Cardiac septum (tissue), 1 donor: Measurements from ENCODE around the gene GOLGA6L6. TPM values are rescaled to one million over a fixed set of nuclear protein-coding genes. Genes with fewer than 3 reads are reported as not detected.
"Not testable (repeated sequence)": the region's sequence is repeated elsewhere in the genome, so short reads cannot be mapped to it uniquely, and the experiment has no call there.

Experiments used
- DNase-seq: peaks from one replicate; pipeline ENCODE4 v3.0.0-alpha.2; 2020; ENCODE audit warnings: low spot score
- intact Hi-C: fragments of 100-400 bp; cut with DNase I; formaldehyde crosslinking; loops from one replicate; pipeline ENCODE4 v1.14.0; 2022
- long read RNA-seq: library from polyadenylated mRNA; unstranded; transcript quantifications from one replicate; pipeline ENCODE4 v2.0.0, GENCODE V29; 2021
- total RNA-seq: library from RNA; stranded (reverse); fragmentation: NEBNext Ultra II Directional; extraction: Animal tissue kit (Norgen Biotek cat#: 25700); gene quantifications from one replicate; pipeline ENCODE4 v1.2.1, GENCODE V29; 2021
- donor health status: DM: no; HTN: no; CAD: no.

Gene GOLGA6L6, protein sequence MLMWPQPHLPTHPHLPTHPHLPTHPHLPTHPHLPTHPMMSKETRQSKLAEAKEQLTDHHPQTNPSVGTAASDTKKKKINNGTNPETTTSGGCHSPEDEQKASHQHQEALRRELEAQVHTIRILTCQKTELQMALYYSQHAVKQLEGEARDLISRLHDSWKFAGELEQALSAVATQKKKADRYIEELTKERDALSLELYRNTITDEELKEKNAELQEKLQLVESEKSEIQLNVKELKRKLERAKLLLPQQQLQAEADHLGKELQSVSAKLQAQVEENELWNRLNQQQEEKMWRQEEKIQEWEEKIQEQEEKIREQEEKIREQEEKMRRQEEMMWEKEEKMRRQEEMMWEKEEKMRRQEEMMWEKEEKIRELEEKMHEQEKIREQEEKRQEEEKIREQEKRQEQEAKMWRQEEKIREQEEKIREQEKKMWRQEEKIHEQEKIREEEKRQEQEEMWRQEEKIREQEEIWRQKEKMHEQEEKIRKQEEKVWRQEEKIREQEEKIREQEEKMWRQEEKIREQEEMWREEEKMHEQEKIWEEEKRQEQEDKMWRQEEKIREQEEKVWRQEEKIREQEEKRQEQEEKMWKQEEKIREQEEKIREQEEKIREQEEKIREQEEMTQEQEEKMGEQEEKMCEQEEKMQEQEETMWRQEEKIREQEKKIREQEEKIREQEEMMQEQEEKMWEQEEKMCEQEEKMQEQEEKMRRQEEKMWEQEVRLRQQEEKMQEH
- not detected for total RNA-seq
- long read RNA-seq: 0 reads

DNA sequence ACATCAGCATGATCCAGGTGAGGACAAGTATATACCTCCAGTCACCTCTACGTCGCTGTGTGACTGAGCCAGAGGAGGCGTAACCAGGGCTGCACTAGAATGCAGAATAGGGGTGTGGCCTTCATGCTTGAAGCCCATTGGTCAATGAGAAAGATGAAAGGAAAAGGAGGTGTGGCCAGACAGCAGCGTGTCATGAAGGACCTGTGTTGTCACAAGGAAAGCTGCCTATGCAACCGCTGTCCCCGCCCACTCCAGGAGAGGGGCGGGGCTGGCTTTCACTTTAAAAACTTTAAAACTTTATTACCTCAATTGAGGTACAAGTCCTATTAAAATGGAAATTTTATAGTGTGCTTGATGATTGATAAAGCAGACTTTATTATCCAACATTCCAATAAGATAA lies at the start of gene GOLGA6L6:
TSS of gene GOLGA6L6 (minus strand) at position 101 of the 400 bp plus-strand sequence. CDS start at position 10, 91 bp downstream.
- intact Hi-C loops, DNase-seq: not testable (repeated sequence)

DNA sequence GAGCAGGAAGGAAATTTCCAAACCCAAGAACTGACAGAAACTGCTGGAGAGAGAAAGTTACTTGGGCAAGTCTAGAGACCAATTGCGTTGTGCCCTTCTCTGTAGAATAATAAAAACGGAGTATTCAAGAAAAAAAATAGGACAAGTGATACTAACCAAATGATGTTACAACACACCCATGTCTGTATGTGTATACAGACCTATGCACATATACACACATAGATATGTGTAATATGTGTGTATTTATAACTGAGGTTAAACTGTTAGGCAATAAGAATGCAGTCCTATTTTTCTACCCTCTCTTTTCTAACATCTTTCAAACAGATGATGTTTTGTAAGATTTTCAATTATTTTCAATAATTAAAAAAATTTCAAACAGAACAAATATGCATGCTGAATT lies 48.5 kb upstream of the GOLGA6L6 start:
- DNase-seq, intact Hi-C loops: not testable (repeated sequence)

DNA sequence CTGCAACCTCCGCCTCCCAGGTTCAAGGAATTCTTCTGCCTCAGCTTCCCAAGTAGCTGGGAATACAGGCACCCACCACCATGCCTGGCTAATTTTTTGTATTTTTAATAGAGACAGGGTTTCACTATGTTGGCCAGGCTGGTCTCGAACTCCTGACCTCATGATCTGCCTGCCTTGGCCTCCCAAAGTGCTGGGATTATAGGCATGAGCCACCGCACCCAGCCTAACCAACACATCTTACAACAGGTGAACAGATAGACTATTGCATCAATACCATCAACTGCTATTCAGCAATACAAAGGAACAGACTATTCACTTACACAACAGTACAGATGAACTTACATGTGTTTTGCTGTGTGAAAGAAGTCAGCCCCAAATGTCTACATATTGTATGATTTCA lies 45.2 kb upstream of the GOLGA6L6 start:
- DNase-seq, intact Hi-C loops: not testable (repeated sequence)

DNA sequence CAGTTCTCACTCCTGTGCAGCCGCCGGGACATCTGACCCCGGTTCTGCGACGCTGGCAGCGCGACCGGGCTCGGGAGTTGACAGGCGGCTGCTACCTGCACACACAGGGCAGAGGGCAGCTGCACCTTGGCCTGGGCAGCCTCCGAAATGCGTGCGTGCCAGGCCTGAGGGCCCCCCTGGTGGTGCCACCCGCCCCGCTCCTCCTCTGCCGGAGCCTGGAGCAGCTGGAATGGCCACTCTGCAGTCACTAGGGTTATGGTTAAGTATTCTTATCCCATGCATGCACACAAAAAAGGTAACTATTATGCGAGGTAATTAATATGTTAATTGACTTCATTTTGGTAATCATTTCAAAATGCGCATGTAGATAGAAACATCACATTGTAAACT lies 41.1 kb upstream of the GOLGA6L6 start:
- intact Hi-C loops, DNase-seq: not testable (repeated sequence)

DNA sequence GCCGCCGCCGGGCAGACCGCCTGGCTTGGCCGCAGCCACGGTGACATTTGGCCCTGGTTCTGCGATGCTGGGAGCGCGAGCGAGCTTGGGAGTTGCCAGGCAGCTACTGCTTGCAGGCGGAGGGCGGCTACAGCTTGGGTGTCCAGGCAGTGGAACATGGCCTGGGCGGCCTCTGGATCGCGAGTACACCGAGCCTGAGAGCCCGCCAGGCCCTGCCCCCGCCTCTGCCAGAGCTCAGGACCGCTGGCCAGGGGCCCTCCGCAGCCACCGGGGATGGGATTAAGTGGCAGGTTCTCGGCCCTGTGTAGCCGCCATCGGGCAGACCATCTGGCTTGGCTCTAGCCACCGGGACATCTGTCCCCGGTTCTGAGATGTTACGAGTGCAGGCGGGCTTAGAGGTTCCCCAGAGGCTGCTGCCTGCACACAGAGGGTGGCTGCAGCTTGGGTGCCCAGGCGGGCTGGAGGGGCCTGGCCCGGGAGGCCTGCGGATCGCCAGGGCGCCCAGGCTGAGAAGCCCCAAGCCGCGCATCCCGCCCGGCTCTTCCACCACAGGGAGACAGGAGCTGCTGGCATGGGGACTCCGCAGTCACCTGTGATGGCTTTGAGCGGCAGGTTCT lies 40.6 kb upstream of the GOLGA6L6 start:
- DNase-seq, intact Hi-C loops: not testable (repeated sequence)

DNA sequence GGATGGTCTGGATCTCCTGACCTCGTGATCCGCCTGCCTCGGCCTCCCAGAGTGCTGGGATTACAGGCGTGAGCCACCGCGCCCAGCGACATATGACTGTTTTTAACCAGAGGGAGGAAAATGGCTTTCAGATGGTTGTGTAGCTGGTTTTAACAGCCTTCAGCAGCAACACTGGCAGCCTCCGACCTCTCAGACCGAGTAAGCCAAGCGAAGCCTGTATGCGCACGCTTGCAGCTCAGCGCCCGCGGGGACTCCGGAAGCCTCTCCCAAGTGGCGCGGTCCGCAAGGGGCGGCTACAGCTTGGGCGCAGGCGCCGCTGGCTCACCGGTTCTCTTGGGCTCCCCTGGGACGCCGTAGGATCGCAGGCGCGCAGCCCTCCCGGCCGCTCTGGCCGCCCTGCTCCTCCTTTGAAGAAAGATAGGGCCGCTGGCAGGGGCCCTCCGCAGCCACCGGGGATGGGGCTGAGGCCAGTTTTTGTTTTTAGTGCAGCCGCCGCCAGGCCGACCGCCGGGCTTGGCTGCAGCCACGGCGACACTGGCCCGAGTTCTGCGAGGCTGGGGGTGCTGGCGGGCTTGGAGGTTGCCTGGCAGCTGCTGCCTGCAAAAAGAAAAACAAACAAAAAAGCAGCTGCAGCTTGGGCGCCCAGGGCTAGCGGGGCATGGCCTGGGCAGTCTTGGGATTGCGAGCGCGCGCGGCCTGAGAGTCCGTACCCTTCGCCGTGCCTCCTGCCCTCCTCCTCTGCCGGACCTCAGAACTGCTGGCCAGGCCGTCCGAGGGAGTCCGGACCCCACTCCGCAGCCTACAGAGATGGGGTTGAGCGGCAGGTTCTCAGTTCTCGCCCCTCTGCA lies 39.9 kb upstream of the GOLGA6L6 start:
- intact Hi-C loops, DNase-seq: not testable (repeated sequence)

DNA sequence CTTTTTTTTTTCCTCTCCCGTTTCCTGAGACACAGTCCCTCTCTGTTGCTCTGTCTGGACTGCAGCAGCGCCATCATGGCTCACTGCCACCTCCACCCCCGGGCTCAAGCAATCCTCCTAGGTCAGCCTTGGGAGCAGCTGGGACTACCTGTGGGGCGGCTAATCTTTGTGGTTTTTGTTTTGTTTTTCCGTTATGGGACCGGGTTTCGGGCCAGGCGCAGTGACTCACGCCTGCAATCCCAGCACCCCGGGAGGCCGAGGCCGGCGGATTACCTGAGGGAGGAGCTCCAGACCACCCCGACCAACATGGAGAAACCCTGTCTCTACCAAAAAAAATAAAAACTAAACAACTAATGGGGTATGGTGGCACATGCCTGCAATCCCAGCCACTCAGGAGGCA lies 38.1 kb upstream of the GOLGA6L6 start:
- intact Hi-C loops, DNase-seq: not testable (repeated sequence)

DNA sequence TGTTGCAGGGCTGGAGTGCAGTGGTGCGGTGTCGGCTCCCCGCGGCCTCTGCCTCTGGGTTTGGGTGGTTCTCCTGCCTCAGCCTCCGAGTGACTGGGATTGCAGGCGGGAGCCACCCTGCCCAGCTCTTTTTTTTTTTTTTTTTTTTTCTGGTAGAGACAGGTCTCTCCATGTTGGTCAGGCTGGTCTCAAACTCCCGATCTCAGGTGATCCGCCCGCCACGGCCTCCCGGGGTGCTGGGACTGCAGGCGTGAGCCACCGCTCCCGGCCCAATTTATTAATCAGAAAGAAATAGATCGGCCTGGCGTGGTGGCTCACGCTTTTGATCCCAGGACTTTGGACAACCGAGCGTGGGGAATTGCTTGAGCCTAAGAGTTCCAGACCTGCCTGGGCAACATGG lies 9.7 kb upstream of the GOLGA6L6 start:
- DNase-seq, intact Hi-C loops: not testable (repeated sequence)

DNA sequence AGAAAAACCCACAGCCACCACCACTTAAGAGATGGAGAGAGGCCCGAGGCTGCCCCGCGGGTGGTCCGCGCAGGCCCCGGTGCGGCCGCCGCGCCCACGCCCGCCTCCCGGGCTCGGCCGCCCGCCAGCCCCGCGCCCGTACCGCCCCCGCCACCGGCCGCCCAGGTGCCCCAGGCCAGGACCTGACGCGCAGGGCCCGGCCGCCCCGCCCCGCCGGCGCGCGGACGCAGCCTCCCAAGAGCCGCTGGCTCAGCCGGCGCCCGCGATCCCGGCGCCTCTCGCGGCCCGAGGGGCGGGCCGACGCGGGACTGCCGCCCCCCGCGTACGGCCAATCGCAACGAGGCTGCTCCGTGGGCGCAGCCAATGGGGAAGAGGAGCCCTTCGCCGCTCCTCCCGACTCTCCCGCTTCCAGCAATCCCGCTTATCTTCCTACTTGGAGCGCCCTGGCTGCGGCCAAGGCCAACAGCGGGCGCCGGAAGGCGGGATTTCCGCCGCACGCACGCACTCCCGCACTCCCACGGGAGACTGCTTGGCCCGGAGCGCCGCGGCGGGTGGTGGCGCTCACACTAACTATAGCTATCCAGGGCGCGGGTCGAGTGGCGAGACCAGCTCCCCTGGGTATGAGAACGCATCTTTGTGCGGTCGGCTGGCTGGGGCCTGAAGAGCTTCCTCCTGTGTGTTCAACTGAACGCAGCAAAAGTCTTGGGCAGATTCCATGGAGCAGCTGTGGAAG lies 35.5 kb downstream of the GOLGA6L6 start:
- DNase-seq, intact Hi-C loops: not testable (repeated sequence)

DNA sequence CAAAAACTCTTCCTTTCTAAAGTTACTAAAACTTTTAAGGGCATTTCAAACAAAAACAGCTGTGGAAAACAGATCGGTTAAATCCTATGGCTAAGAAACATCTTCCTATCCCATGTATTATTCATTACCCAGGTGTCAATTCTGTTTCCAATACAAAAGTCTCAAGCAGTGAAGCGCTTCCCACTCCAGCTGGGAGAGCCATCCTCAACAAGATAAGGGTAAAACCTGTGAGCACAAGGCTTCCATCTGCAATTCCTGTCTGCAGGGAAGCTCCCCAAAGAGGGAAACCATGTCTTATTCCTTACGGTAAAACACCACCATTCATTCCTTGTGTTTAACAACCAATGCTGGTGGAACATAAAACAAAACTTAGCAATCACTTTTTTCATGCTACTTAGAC lies 38.8 kb downstream of the GOLGA6L6 start:
- DNase-seq, intact Hi-C loops: not testable (repeated sequence)

DNA sequence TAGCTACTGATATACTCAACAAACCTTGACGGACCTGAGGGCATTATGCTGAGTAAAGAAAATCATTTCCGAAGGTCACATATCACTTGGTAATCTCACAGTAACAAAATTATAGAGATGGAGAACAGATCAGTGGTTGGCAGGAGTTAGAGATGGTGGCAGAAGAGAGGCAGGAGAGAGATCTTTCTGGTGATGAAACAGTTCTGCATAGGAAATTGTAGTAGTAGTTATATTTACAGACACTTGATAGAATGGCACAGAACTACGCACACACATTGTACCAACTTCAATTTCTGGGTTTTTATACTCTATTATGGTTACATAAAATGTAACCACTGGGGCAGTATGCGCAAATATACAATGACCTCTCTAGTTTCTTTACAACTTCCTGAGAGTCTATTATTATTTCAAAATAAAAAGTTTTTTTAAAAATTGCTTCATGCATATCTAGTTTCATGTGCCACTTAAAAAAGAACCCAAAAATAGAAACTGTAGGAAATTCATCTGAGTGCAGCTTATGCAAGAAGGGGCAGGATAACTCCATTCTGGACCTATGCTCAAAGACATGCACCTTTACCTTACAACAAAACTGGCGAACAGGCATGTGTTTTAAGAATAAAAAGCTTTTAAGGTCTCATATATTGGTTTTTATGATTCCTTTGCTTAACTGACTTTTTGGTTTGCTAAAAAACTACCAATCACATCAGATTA lies 39.9 kb downstream of the GOLGA6L6 start:
- intact Hi-C loops: not testable (repeated sequence)

DNA sequence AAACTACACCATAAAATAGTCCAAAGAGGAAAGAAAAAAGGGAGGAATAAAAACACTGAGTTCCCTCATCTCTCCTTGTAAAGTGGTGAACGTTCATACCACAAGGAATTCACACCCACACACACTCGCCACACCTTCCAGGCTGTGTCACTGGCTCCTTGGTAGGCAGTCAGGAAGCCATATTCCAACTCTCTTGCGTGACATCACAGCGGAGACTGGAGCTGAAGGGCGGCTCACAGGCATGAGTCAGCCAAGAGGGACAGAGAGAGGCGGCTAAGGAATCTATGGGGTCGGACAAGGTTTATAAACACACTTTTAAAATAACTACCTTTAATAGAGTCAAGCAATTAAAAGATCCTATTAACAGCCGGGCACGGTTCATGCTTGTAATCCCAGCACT lies 43.8 kb downstream of the GOLGA6L6 start:
- intact Hi-C loops: not testable (repeated sequence)

More for the DNA sequence above, 39.9 kb downstream of the GOLGA6L6 start:
- not testable (repeated sequence) for DNase-seq

DNA sequence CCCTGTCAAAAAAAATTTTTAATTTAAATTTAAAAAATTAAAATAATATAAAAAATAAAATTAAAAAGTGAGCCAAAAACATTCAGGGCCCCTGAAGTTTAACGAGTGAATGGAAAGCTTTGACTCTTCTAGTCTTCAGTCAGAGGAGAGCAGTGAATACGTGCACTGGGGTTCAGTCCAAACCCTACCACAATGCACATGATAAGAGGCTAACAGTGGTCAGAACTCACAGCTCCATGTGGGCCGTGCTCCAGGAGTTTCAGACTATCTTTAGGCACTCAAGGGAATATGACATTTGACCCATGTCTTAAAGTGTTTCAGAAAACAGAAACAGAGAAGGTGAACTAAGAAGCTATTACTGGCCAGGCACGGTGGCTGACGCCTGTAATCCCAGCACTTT lies 48.6 kb downstream of the GOLGA6L6 start:
- DNase-seq, intact Hi-C loops: not testable (repeated sequence)

More for the DNA sequence above, 43.8 kb downstream of the GOLGA6L6 start:
- not testable (repeated sequence) for DNase-seq

DNA sequence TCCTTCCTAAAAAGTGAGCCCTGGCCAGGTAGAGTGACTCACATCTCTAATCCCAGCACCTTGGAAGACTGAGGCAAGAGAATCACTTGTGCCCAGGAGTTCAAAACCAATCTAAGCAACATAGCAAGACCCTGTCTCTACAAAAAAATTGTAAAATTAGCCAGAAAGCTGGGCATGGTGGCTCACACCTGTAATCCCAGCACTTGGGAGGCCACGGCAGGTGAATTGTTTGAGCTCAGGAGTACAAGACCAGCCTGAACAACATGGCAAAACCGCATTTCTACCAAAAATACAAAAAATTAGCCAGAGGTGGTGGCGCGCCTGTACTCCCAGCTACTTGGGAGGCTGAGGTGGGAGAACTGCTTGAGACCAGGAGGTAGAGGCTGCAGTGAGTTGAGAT lies 49.0 kb downstream of the GOLGA6L6 start:
- intact Hi-C loops, DNase-seq: not testable (repeated sequence)

DNA sequence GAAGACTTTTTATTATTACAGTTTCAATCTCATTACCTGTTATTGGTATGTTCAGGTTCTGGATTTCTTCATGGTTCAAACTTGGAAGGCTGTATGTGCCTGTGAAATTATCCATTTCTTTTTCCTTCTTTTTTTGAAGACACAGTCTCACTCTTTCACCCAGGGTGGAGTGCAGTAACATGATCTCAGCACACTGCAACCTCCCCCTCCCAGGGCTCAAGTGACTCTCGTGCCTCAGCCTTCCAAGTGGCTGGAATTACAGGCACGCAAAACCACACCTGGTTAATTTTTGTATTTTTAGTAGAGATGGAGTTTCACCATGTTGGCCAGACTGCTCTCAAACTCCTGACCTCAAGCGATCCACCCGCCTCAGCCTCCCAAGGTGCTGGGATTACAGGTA lies 52.3 kb downstream of the GOLGA6L6 start:
- not testable (repeated sequence) for DNase-seq

More for the DNA sequence above, 52.3 kb downstream of the GOLGA6L6 start:
- intact Hi-C loops: not testable (repeated sequence)
